G401 (cell line): ENCODE measurements around the gene C3AR1. TPM values are rescaled to one million over a fixed set of nuclear protein-coding genes. Genes with fewer than 3 reads are reported as not detected.
"Not testable (repeated sequence)": the region's sequence is repeated elsewhere in the genome, so short reads cannot be mapped to it uniquely, and the experiment has no call there.

ENCODE experiments used
- DNase-seq: peaks from one replicate; pipeline ENCODE4 v3.0.0-alpha.2; 2015; ENCODE audit warnings: low spot score
- in situ Hi-C: cut with HindIII; loops from 2 replicates; pipeline ENCODE4 v1.10.0; 2016; ENCODE audit warnings: low sequenced_read_pairs, mixed read lengths
- total RNA-seq: library from RNA; depleted of rRNA; stranded (reverse); fragments of >200 nt; shearing (Covaris generic); gene quantifications from 2 replicates; pipeline ENCODE4 v1.2.3, GENCODE V29; 2014; rRNA removed

C3AR1 gene
- total RNA-seq, 1 experiment from 2014 or later, result not detected

DNA sequence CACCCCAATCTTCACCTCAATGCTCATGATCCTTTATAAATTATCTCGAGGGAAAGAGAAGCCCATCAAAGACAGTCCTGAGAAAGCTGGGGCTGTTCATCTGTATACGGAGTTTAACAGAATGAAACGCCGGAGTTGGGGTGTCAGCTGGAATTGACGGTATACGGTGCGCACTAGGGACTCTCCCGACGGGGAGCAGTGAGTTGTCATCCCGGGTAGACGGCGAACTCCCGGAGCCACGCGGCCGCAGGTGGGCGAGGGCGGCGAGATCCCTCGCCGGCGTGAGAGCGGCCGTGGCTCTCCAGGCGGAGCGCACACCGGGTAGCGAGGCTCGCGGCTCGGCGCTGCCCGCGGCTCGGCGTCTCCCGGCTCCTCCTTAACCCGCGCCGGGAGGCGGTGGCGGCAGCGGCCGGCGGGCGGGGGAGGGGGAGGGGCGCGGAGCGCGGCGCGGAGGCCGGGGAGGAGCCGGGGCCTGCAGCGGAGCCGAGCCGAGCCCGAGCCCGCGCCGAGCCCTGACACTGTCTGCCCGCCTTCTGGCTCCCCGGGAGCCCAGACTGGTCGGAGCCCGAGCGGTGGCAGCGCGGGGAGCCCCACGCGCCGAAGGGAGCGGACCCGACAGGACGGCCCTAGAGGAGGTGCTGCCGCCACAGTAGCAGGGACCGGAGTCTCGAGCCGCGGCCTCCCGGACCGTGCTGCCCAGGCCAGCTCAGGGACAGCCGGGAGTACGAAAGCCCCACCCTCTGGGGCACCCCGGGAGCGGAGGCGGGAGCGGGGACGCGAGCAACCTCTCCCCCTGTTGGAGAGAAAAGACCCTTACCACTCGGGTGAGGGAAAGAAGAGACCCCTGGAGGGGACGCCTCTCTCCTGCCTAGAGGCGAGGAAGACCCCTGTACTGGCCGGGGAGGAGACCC, 33.7 kb downstream of the C3AR1 start, which contains the start of gene FOXJ2:
FOXJ2 (plus strand) TSS at position 475 of the 911 bp plus-strand sequence. CDS start 7,117 bp downstream, outside the sequence.
- in situ Hi-C loops, result no loop called here
- DNase-seq, result peak; percentile 76

DNA sequence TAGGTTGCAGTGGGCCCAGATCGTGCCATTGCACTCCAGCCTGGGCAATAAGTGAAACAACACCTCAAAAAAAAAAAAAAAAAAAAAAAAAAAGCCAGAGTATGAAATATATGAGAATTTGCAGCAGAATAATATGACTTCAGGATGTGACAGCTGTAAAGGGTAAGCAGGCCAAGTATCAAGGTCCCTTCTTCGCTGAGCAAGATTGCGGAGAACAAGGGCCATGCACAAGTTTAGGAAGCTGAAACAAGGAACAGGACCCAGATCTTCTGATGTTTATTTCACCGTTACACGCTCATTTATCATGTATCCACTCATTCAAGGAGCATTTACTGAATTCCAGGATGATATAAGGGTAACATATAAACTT, 34.3 kb downstream of the C3AR1 start:
- in situ Hi-C loops, result no loop called here
- DNase-seq, result no peak

DNA sequence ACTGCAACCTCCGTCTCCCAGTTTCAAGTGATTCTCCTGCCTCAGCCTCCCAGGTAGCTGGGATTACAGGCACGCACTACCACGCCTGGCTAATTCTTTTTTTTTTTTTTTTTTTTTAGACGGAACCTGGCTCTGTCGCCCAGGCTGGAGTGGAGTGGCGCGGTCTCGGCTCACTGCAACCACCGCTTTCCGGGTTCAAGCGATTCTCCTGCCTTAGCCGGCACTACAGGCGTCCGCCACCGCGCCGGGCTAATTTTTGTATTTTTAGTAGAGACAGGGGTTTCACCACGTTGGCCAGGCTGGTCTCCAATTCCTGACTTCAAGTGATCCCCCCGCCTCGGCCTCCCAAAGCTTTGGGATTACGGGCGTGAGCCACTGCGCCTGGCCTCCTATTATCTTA, 35.1 kb downstream of the C3AR1 start:
- in situ Hi-C loops, DNase-seq: not testable (repeated sequence)

DNA sequence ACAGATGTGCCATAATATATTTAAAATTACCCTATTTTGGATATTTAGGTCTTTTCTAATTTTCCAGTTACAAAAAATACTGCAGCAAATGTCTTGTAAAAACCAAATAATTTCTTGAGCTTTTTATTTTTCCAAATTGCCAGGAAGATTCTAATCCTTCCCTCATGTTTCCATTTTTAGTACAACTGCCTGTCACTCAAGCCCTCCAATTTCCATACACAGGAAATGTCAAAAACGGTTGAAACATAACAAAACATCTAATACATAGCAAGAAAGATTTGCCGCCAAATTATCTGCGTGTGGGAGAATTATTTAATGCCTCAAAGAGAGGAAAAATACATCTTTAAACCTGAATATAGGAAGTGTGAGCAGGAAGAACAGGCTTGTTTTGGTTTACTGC, 36.0 kb downstream of the C3AR1 start:
- in situ Hi-C loops, result no loop called here

DNA sequence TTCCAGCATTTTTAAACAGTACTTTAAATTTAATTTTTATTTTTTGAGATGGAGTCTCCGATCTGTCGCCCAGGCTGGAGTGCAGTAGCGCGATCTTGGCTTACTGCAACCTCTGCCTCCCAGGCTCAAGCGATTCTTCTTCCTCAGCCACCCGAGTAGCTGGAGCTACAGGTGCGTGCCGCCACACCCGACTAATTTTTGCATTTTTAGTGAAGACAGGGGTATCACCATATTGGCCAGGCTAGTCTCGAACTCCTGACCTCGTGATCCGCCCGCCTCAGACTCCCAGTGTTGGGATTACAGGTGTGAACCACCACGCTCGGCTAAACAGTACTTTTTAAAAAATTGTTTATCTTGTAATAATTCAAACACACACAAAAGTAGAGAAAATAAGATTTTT, 37.9 kb downstream of the C3AR1 start:
- in situ Hi-C loops, result no loop called here
- DNase-seq, result no peak

More for the DNA sequence above, 36.0 kb downstream of the C3AR1 start:
- no peak for DNase-seq

DNA sequence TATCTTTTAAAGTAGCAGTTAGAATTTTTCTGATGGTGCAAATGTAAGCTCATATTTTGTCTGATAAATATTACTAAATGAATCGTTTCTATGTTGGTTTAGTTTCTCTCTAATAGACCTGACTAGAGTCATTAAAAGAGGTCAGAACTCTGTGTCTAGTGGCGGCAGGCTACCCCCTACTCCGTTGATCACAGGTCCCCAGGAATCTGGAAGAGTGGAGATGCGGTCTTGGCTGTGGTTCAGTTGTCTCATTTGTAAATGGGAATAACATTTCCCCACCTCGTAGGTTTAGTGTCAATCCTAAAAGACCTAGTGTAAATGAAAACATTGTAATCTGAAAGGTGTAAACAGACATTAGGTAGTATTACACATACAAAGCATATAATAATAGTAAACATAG, 38.3 kb downstream of the C3AR1 start:
- in situ Hi-C loops, result no loop called here
- no peak for DNase-seq

DNA sequence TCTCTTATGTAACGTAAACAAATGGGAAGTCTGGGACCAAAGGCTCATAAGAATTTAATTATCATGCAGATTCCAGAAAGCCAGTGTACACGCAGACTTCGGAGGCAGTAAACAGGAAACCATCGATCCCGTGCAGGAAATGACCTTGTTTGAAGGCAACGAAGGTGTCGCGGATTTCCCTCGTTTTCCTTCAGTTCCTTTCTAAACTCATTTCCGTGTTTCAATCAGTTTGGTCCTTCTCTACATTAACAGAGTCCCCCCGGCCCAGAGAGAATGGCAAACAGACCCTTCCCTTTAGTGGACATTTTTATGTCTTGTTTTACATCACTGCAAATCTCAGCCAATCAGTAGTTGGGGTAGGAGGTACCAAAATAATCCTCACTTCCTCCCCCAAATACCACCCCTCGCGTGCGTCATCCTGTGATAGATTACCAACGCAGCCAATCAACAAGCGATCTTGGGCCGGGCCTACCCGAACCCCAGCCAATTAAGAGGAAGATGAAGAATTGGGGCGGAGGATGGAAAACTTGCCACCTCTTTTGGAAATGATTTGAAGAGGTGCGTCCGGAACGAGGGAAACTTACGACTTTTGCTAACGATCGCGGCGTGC, 39.8 kb downstream of the C3AR1 start:
- peak; percentile 100 for DNase-seq
- in situ Hi-C loops, result no loop called here

DNA sequence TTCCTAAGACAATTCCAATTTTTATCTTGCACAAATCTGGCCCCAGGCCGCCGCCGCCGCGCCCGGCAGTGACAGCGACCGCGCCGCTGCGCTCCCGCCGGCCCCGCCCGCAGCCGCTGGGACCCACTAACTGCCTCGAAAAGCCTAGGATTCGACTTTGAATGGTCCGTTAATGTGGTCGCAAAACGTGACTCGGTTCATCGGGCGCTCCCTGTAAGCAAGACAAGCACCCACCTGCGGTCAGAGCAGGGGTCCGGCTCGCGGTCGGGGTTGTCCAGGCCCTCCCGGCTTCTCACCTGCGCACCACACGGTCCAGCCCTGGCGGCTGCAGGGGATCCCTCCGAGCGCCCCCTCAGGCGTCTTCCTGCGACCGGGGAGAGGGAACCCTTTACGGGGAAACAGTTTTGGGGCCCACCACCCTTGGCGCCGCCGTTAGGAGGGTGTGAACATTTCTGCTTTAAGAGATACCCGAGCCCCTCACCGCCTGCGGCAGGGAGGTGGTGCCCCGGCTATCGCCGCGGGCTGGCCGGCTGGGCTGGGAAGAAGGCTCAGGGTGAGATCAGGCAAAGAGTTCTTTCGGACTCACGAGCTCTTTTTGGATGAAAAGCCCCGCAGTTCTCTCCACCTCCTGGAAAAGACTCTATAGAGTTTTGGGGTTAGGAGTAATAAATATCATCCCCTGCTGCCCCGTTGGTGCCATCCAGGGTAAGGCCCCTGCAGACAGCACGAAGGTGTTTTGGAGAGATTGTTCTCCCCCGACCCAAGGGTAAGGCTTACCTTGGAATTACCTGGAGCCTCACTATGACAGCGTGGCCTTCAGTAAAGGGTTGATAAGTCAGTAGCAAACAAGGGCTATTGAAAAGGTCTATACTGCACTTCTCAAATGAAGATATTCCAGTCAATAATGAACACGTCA, 47.2 kb downstream of the C3AR1 start:
- peak; percentile 79 for DNase-seq
- in situ Hi-C loops, result no loop called here

DNA sequence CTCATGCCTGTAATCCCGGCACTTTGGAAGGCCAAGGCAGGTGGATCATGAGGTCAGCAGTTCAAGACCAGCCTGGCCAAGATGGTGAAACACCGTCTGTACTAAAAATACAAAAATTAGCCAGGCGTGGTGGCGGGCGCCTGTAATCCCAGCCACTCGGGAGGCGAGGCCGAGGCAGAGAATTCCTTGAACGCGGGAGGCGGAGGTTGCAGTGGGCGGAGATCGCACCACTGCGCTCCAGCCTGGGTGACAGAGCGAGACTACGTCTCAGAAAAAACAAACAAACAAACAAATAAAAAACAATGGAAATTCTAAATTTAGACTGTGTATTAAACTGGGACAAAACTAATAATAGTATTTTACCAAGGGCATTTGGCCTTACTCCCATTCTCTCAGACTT, 47.9 kb downstream of the C3AR1 start:
- DNase-seq, in situ Hi-C loops: not testable (repeated sequence)

DNA sequence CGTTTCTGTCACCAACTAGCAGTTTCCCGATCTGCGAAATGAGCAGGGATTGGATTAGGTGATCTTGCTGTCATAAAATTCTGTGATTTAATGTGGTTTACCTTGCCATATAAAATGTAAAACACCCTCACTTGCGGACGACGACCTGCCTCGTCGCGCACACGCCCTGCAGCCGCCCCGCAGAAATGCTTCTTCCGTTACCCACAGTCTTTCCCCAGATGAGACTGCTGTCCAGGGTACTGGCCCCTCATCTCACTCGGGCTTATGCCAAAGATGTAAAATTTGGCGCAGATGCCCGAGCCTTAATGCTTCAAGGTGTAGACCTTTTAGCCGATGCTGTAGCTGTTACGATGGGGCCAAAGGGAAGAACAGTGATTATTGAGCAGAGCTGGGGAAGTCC, 51.3 kb downstream of the C3AR1 start:
- in situ Hi-C loops, result no loop called here
- no peak for DNase-seq

DNA sequence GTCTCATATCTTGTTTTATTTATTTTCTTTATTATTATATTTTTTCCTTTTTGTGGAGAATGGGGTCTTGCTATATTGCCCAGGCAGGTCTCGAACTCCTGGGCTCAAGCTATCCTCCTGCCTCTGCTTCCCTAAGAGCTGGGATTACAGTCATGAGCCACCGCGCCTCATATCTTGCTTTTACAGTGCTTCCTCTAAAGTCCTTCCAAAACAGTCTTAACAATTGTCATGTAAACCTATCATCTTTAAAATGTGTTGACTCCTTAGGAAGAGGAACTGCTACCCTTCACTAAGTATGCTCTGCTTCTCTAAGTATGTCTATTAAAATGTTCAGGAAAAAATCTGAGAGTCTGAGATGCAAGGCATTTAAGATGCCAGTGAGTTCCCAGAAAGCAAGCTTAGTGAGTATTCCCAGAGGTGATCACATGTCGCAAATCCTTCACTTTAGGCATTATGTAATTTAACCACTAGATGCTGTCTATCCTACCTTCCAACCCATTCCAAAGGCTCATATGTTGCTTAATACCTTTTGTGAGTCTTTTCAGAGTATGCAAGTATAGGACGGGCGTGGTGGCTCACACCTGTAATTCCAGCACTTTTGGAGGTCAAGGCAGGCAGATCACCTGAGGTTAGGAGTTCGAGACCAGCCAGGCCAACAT, 53.4 kb downstream of the C3AR1 start:
- no peak for DNase-seq
- in situ Hi-C loops, result no loop called here

DNA sequence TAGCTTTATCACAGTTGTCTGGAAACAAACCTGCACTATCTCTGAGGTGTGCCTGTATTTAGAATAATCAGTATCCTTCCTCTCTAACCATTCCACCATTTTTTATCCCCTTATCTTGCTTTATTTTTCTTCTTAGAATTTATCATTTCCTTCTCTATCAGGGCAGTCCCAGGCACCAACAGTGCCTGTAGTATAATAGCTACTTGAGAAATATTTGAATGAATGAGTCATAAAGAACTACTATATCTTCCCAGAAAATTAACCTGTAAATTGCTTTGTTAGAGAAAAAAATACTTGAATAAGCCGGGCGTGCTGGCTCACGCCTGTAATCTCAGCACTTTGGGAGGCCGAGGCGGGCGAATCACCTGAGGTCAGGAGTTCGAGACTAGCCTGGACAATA, 54.8 kb downstream of the C3AR1 start:
- in situ Hi-C loops, result no loop called here
- DNase-seq, result no peak

Other genes starting within 250 kb of the C3AR1 start
- not detected in 2 replicates for gene SLC2A14, start 193.4 kb downstream of the C3AR1 start, total RNA-seq
- 32.5 and 32.9 TPM in 2 replicates for gene SLC2A3, start 130.2 kb downstream of the C3AR1 start, total RNA-seq
- gene FOXJ2, start 33.6 kb downstream of the C3AR1 start, total RNA-seq, result 3.4 and 8.1 TPM in 2 replicates
- gene NECAP1, start 15.9 kb upstream of the C3AR1 start, total RNA-seq, result 30.6 and 35.1 TPM in 2 replicates
- gene CLEC4A, start 57.3 kb upstream of the C3AR1 start, total RNA-seq, result not detected in 2 replicates
- not detected in 2 replicates for gene ZNF705A, start 90.7 kb upstream of the C3AR1 start, total RNA-seq
- gene FAM90A1, start 161.3 kb upstream of the C3AR1 start, total RNA-seq, result not detected in 2 replicates